BE2C (cell line): ENCODE measurements around the gene TSPAN7.

Source experiments
- DNase-seq: peaks from one replicate; pipeline ENCODE4 v3.0.0-alpha.2; 2020
- H3K27me3 ChIP-seq: fragments of 250-450 bp; sonication (Bioruptor Pico); 2 replicates; pipeline ENCODE4 v1.5.1; 2020; ENCODE audit warnings: mild to moderate bottlenecking
- H3K36me3 ChIP-seq: fragments of 250-450 bp; sonication (Bioruptor Pico); 2 replicates; pipeline ENCODE4 v1.5.1; 2020; ENCODE audit warnings: mild to moderate bottlenecking
- H3K4me1 ChIP-seq: fragments of 250-450 bp; sonication (Bioruptor Pico); 2 replicates; pipeline ENCODE4 v1.5.1; 2020
- H3K4me3 ChIP-seq: 2 replicates; pipeline ENCODE4 v1.5.1; 2011; ENCODE audit warnings: low read depth, low read length
- H3K9me3 ChIP-seq: fragments of 250-450 bp; sonication (Bioruptor Pico); 2 replicates; pipeline ENCODE4 v1.5.1; 2020
- TF ChIP-seq, protein P1 (sequence below): IDR thresholded peaks from 2 replicates; pipeline ENCODE4 v1.5.1; 2012; ENCODE audit warnings: mild to moderate bottlenecking, low read depth, low read length

TSPAN7 gene

DNA sequence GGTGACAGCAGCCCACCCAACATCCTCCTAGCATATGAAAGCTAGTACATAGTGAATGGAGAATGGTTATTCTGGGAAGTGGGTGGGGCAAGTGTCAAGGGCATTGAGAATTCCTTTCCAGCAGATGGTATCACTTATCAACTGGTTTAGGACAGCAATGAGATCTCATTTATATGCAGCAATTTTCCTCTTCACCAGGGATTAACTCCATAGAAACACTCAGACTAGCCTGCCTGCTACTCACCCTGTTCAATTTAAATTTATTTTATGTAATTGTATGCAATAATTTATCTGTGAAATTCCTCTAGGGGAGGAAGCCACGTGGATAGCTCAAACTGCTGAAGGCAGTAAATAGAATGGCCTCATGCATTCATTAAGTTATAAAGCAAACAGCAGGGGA, 138.4 kb downstream of the TSPAN7 start:
- TF ChIP-seq, protein P1, sequence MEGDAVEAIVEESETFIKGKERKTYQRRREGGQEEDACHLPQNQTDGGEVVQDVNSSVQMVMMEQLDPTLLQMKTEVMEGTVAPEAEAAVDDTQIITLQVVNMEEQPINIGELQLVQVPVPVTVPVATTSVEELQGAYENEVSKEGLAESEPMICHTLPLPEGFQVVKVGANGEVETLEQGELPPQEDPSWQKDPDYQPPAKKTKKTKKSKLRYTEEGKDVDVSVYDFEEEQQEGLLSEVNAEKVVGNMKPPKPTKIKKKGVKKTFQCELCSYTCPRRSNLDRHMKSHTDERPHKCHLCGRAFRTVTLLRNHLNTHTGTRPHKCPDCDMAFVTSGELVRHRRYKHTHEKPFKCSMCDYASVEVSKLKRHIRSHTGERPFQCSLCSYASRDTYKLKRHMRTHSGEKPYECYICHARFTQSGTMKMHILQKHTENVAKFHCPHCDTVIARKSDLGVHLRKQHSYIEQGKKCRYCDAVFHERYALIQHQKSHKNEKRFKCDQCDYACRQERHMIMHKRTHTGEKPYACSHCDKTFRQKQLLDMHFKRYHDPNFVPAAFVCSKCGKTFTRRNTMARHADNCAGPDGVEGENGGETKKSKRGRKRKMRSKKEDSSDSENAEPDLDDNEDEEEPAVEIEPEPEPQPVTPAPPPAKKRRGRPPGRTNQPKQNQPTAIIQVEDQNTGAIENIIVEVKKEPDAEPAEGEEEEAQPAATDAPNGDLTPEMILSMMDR: no peak
- H3K9me3 ChIP-seq: no peaks in the 10 kb centered on the region
- no peak for DNase-seq
- no peak overlapping the region for H3K4me3 ChIP-seq
- no peaks in the 10 kb centered on the region for H3K27me3 ChIP-seq
- no peaks in the 10 kb centered on the region for H3K4me1 ChIP-seq
- no peaks in the 10 kb centered on the region for H3K36me3 ChIP-seq

DNA sequence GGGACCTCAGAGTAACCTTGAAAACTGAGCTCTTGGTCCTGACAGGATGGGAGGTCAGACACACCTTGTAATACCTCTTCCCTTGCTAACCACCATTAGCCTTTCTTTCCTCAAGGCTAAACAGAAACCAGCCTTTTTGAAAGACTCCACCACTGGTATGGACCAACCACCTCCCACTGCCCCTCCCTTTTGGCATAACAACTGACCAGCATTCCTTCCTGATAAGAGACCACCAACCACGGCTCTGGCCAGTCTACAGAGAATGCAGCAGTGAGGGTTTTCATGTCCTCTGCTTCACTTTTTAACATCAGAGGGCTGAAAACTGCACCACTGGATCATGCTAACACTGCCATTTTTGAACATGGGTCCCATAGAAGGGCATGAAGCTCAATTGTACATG, 139.7 kb downstream of the TSPAN7 start:
- H3K4me3 ChIP-seq: no peak overlapping the region
- DNase-seq: no peak
- H3K27me3 ChIP-seq: no peaks in the 10 kb centered on the region
- TF ChIP-seq, protein P1: no peak
- H3K36me3 ChIP-seq: no peaks in the 10 kb centered on the region
- no peaks in the 10 kb centered on the region for H3K9me3 ChIP-seq
- no peaks in the 10 kb centered on the region for H3K4me1 ChIP-seq

DNA sequence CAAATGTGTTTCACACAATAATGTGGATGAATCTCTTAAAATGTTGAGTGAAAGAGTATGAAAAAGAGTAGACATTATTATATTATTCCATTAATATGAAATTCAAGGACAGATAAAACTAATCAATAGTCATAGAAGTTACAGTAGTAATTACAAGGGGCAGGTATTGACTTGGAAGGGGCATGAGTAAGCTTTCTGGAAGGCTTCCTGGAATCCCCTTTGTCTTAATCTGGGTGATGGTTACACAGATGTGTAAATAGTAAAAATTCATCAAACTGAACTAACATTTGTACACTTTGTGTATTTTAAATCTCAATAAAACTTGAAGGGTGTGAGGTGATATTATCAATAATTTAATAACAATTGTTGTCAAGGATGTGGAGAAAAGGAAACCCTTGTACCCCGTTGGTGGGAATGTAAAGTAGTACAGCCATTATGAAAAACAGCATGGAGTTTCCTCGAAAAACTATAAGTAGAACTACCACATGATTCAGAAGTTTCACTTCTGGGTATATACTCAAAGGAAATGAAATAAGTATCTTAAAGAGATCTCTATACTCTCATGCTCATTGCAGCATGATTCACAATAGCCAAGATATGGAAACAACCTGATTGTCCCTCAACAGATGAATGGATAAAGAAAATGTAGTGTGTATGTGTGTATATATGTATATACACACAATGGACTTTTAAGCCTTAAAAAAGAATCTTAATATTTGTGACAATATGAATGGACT, 143.0 kb downstream of the TSPAN7 start:
- Histone ChIP-seq H3K36me3 (no peaks in the 10 kb centered on the region), H3K9me3 (no peaks in the 10 kb centered on the region), H3K4me1 (no peaks in the 10 kb centered on the region), H3K27me3 (no peaks in the 10 kb centered on the region), H3K4me3 (no peak overlapping the region)
- DNase-seq: no peak
- TF ChIP-seq, protein P1: no peak

DNA sequence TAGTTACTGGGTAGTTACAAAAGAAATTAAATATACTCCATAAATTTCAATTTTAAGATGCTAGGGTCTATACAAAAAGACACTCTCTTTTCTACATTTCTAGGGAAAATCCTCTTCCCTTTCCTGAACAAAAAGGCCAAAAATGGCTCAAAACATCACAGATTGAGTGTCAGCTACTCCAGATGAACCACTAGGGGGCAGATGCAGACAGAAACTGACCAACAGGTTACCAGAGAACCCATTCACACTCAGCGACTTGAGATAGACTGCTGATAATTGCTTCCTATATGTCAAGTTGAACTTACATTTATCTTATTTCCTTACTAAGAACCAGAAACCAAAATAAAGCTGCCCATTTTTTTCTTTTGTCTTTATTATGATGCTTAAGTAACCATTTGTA, 156.5 kb downstream of the TSPAN7 start:
- H3K36me3 ChIP-seq: no peaks in the 10 kb centered on the region
- H3K9me3 ChIP-seq: no peaks in the 10 kb centered on the region
- TF ChIP-seq, protein P1: peak; percentile 75
- DNase-seq: peak; percentile 23
- H3K4me1 ChIP-seq: no peaks in the 10 kb centered on the region
- no peak overlapping the region for H3K4me3 ChIP-seq
- no peaks in the 10 kb centered on the region for H3K27me3 ChIP-seq

DNA sequence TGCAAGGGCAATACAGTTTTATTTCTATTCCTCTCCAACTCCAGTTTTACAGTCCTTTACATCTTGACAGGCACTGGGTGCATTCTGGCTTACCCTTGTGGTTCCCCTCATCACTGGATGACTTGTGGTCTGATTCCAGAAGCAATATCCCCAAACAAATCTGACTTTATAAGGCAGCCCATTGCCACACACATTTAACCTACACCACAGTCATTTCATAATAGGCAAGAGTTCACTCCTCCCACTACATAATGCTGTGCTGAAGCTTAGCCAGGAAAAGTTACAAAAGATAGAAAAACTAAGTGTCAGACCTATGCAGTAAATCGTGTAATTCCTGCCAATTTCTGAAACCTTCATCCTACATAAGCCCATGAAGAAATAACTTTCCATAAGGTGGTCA, 157.0 kb downstream of the TSPAN7 start:
- no peak for DNase-seq
- no peaks in the 10 kb centered on the region for H3K4me1 ChIP-seq
- no peak overlapping the region for H3K4me3 ChIP-seq
- TF ChIP-seq, protein P1: no peak
- no peaks in the 10 kb centered on the region for H3K27me3 ChIP-seq
- no peaks in the 10 kb centered on the region for H3K9me3 ChIP-seq
- no peaks in the 10 kb centered on the region for H3K36me3 ChIP-seq

DNA sequence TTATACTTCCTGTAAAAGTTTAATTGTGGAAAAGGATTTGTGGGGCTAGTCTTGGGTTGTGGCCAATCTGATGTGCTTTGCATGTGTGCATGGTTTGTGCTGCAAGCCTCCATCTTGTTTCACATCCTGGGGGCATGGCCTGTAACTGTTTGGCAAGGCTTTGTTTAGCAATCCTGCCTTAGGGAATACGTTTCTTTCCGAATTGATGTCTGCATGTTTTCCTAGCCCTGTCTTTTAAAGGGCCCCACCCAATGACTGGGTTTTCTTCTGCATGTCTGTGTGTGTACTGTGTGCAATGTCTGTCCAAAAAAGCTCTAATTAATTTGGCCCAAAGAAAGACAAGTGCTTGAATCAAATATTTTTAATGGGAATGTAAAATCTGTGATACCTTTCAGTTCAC, 165.3 kb downstream of the TSPAN7 start:
- TF ChIP-seq, protein P1: no peak
- peak; percentile 40 for DNase-seq
- Histone ChIP-seq H3K36me3 (no peaks in the 10 kb centered on the region), H3K27me3 (no peaks in the 10 kb centered on the region), H3K9me3 (no peaks in the 10 kb centered on the region), H3K4me1 (no peaks in the 10 kb centered on the region; the same call in 1 of the 2 replicates), H3K4me3 (no peak overlapping the region)
